SK-N-SH treated with all-trans-retinoic acid at 6 μM for 48 hours (cell line): ENCODE data around the gene RETREG1.

Experiments used
- ATAC-seq: fragments of 200-7000 bp; cut with Tn5 transposase; 3 replicates; pipeline ENCODE4 v1.9.1; 2020; ENCODE audit warnings: mild to moderate bottlenecking, moderate library complexity
- ARNTL ChIP-seq: fragments of 450-650 bp; formaldehyde crosslinking; IDR thresholded peaks from 2 replicates; pipeline ENCODE4 v1.5.0; 2020; ENCODE audit warnings: low read depth, mild to moderate bottlenecking, moderate library complexity, borderline replicate concordance
- BACH2 ChIP-seq: fragments of 250-450 bp; sonication (Bioruptor Pico); IDR thresholded peaks from 2 replicates; pipeline ENCODE4 v1.9.0; 2021; ENCODE audit warnings: mild to moderate bottlenecking, borderline replicate concordance
- CSDC2 ChIP-seq: fragments of 250-450 bp; sonication (Bioruptor Pico); IDR thresholded peaks from 2 replicates; pipeline ENCODE4 v1.5.0; 2020; ENCODE audit warnings: mild to moderate bottlenecking, moderate library complexity
- CSRNP3 ChIP-seq: fragments of 250-450 bp; sonication (Bioruptor Pico); IDR thresholded peaks from 2 replicates; pipeline ENCODE4 v1.5.1; 2021; ENCODE audit warnings: mild to moderate bottlenecking, moderate library complexity
- ESRRG ChIP-seq: fragments of 250-450 bp; sonication (Bioruptor Pico); IDR thresholded peaks from 2 replicates; pipeline ENCODE4 v1.6.1; 2021; ENCODE audit warnings: mild to moderate bottlenecking
- GLIS3 ChIP-seq: fragments of 250-450 bp; sonication (Bioruptor Pico); IDR thresholded peaks from 2 replicates; pipeline ENCODE4 v1.5.0; 2020; ENCODE audit warnings: mild to moderate bottlenecking, moderate library complexity
- ISL1 ChIP-seq: fragments of 250-450 bp; sonication (Bioruptor Pico); IDR thresholded peaks from 2 replicates; pipeline ENCODE4 v2.1.2; 2022; ENCODE audit warnings: mild to moderate bottlenecking, moderate library complexity
- OSR1 ChIP-seq: fragments of 250-450 bp; sonication (Bioruptor Pico); IDR thresholded peaks from 2 replicates; pipeline ENCODE4 v1.8.0; 2022; ENCODE audit warnings: moderate library complexity, mild to moderate bottlenecking, inconsistent platforms
- PATZ1 ChIP-seq: fragments of 250-450 bp; sonication (Bioruptor Pico); IDR thresholded peaks from 2 replicates; pipeline ENCODE4 v1.8.0; 2020; ENCODE audit warnings: mild to moderate bottlenecking, moderate library complexity, borderline replicate concordance
- POU6F1 ChIP-seq: fragments of 250-450 bp; sonication (Bioruptor Pico); IDR thresholded peaks from 2 replicates; pipeline ENCODE4 v1.8.0; 2021; ENCODE audit warnings: low read depth, mild to moderate bottlenecking, moderate library complexity, borderline replicate concordance
- PPARA ChIP-seq: fragments of 250-450 bp; sonication (Bioruptor Pico); IDR thresholded peaks from 2 replicates; pipeline ENCODE4 v1.5.0; 2020; ENCODE audit warnings: mild to moderate bottlenecking, borderline replicate concordance
- RARB ChIP-seq: fragments of 250-450 bp; sonication (Bioruptor Pico); IDR thresholded peaks from 2 replicates; pipeline ENCODE4 v1.8.0; 2021; ENCODE audit warnings: mild to moderate bottlenecking, moderate library complexity
- SNAI2 ChIP-seq: fragments of 250-450 bp; sonication (Bioruptor Pico); IDR thresholded peaks from 2 replicates; pipeline ENCODE4 v1.5.0; 2020; ENCODE audit warnings: mild to moderate bottlenecking, moderate library complexity
- TCF4 ChIP-seq: fragments of 250-450 bp; sonication (Bioruptor Pico); IDR thresholded peaks from 2 replicates; pipeline ENCODE4 v1.8.0; 2021; ENCODE audit warnings: mild to moderate bottlenecking, moderate library complexity, borderline replicate concordance
- TOX ChIP-seq: fragments of 250-450 bp; sonication (Bioruptor Pico); IDR thresholded peaks from 2 replicates; pipeline ENCODE4 v1.8.0; 2021; ENCODE audit warnings: mild to moderate bottlenecking, moderate library complexity, borderline replicate concordance
- TSHZ2 ChIP-seq: fragments of 250-450 bp; sonication (Bioruptor Pico); IDR thresholded peaks from 2 replicates; pipeline ENCODE4 v1.5.0; 2020; ENCODE audit warnings: mild to moderate bottlenecking, moderate library complexity
- ZC3H10 ChIP-seq: fragments of 250-450 bp; sonication (Bioruptor Pico); IDR thresholded peaks from 2 replicates; pipeline ENCODE4 v1.5.1; 2021; ENCODE audit warnings: mild to moderate bottlenecking, moderate library complexity
- ZFP3 ChIP-seq: fragments of 250-450 bp; sonication (Bioruptor Pico); IDR thresholded peaks from 2 replicates; pipeline ENCODE4 v1.5.0; 2020; ENCODE audit warnings: mild to moderate bottlenecking, moderate library complexity
- ZFP30 ChIP-seq: fragments of 450-650 bp; formaldehyde crosslinking; IDR thresholded peaks from 2 replicates; pipeline ENCODE4 v1.5.0; 2022; ENCODE audit warnings: mild to moderate bottlenecking, moderate library complexity
- ZNF565 ChIP-seq: fragments of 450-650 bp; formaldehyde crosslinking; conservative IDR thresholded peaks from 2 replicates; pipeline ENCODE4 v1.5.0; 2020; ENCODE audit warnings: low read depth, mild to moderate bottlenecking, moderate library complexity
- ZNF70 ChIP-seq: fragments of 450-650 bp; formaldehyde crosslinking; IDR thresholded peaks from 2 replicates; pipeline ENCODE4 v1.5.0; 2020; ENCODE audit warnings: mild to moderate bottlenecking, moderate library complexity
- ZNF8 ChIP-seq: fragments of 450-650 bp; formaldehyde crosslinking; IDR thresholded peaks from 2 replicates; pipeline ENCODE4 v1.5.0; 2020; ENCODE audit warnings: mild to moderate bottlenecking, moderate library complexity

RETREG1 gene

GRCh38 chr5:16665601-16666000, 48.8 kb upstream of the RETREG1 start:
- ATAC-seq = no peak
- no peak for TF ChIP-seq PPARA (CRISPR knock-in tag)

GRCh38 chr5:16664368-16664767, 47.6 kb upstream of the RETREG1 start:
- no peak for ATAC-seq

GRCh38 chr5:16663840-16664239, 47.0 kb upstream of the RETREG1 start:
- TF ChIP-seq SNAI2 (CRISPR knock-in tag) (no peak), ESRRG (CRISPR knock-in tag) (no peak), ISL1 (CRISPR knock-in tag) (no peak), ZNF70 (CRISPR knock-in tag) (no peak), ARNTL (no peak), BACH2 (CRISPR knock-in tag) (no peak), ZFP3 (CRISPR knock-in tag) (no peak), PPARA (CRISPR knock-in tag) (no peak), PATZ1 (CRISPR knock-in tag) (no peak), OSR1 (CRISPR knock-in tag) (no peak), TSHZ2 (CRISPR knock-in tag) (no peak), ZFP30 (CRISPR knock-in tag) (no peak), CSRNP3 (CRISPR knock-in tag) (no peak), ZC3H10 (no peak), POU6F1 (no peak), RARB (no peak), ZNF565 (no peak), TOX (CRISPR knock-in tag) (no peak), ZNF8 (no peak)
- TF ChIP-seq, all 23 proteins: peak for 0
- no peak for ATAC-seq

More at GRCh38 chr5:16664368-16664767, 47.6 kb upstream of the RETREG1 start:
- no peak for TF ChIP-seq ZNF8
- TF ChIP-seq POU6F1 = no peak
- TF ChIP-seq CSDC2 (CRISPR knock-in tag) = no peak
- no peak for TF ChIP-seq SNAI2 (CRISPR knock-in tag)
- no peak for TF ChIP-seq BACH2 (CRISPR knock-in tag)
- no peak for TF ChIP-seq GLIS3
- no peak for TF ChIP-seq PPARA (CRISPR knock-in tag)
- no peak for TF ChIP-seq ZNF565
- TF ChIP-seq ISL1 (CRISPR knock-in tag) = no peak
- no peak for TF ChIP-seq RARB
- no peak for TF ChIP-seq ZC3H10

GRCh38 chr5:16661713-16662112, 44.9 kb upstream of the RETREG1 start:
- no peak for ATAC-seq
- TF ChIP-seq OSR1 (CRISPR knock-in tag) (no peak), ISL1 (CRISPR knock-in tag) (no peak), TCF4 (CRISPR knock-in tag) (no peak), ESRRG (CRISPR knock-in tag) (no peak), ZNF8 (no peak), ZNF70 (CRISPR knock-in tag) (no peak)
